Tibial artery (tissue), 4 donors: ENCODE results near the gene TTC23L.

Experiments used
- DNase-seq, 2 donors: peaks; one replicate each; pipeline ENCODE4 v3.0.0-alpha.2; 2019
- H3K27ac ChIP-seq, 2 donors: fragments of 200-600 bp; sonication (generic) in 1 of 2; 1 replicate in 1 of 2; 2 replicates in 1 of 2; pipeline ENCODE4 v1.5.1; 2018 to 2019; ENCODE audit warnings: mild to moderate bottlenecking in 1 of 2
- H3K27me3 ChIP-seq, 2 donors: fragments of 200-600 bp; sonication (generic) in 1 of 2; one replicate each; pipeline versions ENCODE4 v1.5.1 to v1.6.0; 2016 to 2019
- H3K36me3 ChIP-seq, 3 donors: fragments of 200-600 bp; sonication (generic) in 2 of 3; one replicate each; pipeline ENCODE4 v1.5.1; 2016 to 2019; ENCODE audit warnings: mild to moderate bottlenecking in 2 of 3
- H3K4me1 ChIP-seq, 4 donors: fragments of 200-600 bp; sonication (generic) in 2 of 4; 1 replicate in 3 of 4; 2 replicates in 1 of 4; pipeline ENCODE4 v1.5.1; 2016 to 2019
- H3K4me3 ChIP-seq, 2 donors: fragments of 200-600 bp; sonication (generic) in 1 of 2; 1 replicate in 1 of 2; 2 replicates in 1 of 2; pipeline ENCODE4 v1.5.1; 2018 to 2019; ENCODE audit warnings: mild to moderate bottlenecking in 2 of 2
- H3K9me3 ChIP-seq, 3 donors: fragments of 200-600 bp; sonication (generic) in 1 of 3; one replicate each; pipeline ENCODE4 v1.5.1; 2016 to 2019
- CTCF ChIP-seq, 2 experiments: fragments of 200-600 bp in 1 of 2; fragments of 450-650 bp in 1 of 2; IDR thresholded peaks; one replicate each; pipeline ENCODE4 v1.5.1; 2017 to 2019; ENCODE audit warnings: antibody characterized with exemption in 2 of 2, mild to moderate bottlenecking in 1 of 2, moderate library complexity in 1 of 2
- intact Hi-C: fragments of 100-400 bp; cut with DNase I; formaldehyde crosslinking; loops from one replicate; pipeline ENCODE4 v1.15.0; 2023; ENCODE audit warnings: low total_unique reads

TTC23L gene

GRCh38 chr5:34838785-34839714, at the start of gene TTC23L:
TTC23L (plus strand) TSS chr5:34839164; CDS start chr5:34840672, 1,508 bp downstream.
- Histone ChIP-seq H3K27ac (peak within 1 kb of the TSS; percentile 71 to 77), H3K27me3 (no peaks in the 10 kb centered on the region), H3K4me3 (peak within 1 kb of the TSS; percentile 81 to 84), H3K4me1 (peaks cover 0 to 5% (median 0%) of the 10 kb centered on the region in 4 donors), H3K36me3 (no peaks in the 10 kb centered on the region), H3K9me3 (no peaks in the 10 kb centered on the region)
- intact Hi-C loops, result no loop called here
- no peak for TF ChIP-seq CTCF (IDR thresholded peaks at IDR 0.05)
- DNase-seq, result peak; percentile 83 to 91

- intact Hi-C loops, result no loop called here
- Histone ChIP-seq H3K4me1 (peaks cover 0 to 16% (median 7%) of the 10 kb centered on the region in 4 donors), H3K36me3 (no peaks in the 10 kb centered on the region), H3K27me3 (no peaks in the 10 kb centered on the region), H3K9me3 (no peaks in the 10 kb centered on the region), H3K27ac (peak overlapping the region in 1 of 2 donors; percentile 7), H3K4me3 (no peak overlapping the region)
- no peak for DNase-seq
- TF ChIP-seq CTCF (IDR thresholded peaks at IDR 0.05), result no peak
These were observed 49.3 kb upstream of the TTC23L start for GRCh38 chr5:34789639-34790038.

- peaks cover 0 to 16% (median 7%) of the 10 kb centered on the region in 4 donors for H3K4me1 ChIP-seq
- H3K4me3 ChIP-seq, result no peak overlapping the region
- H3K9me3 ChIP-seq, result no peaks in the 10 kb centered on the region
- intact Hi-C loops, result no loop called here
- H3K36me3 ChIP-seq, result no peaks in the 10 kb centered on the region
- DNase-seq, result no peak
- no peak overlapping the region for H3K27ac ChIP-seq
- no peaks in the 10 kb centered on the region for H3K27me3 ChIP-seq
- no peak for TF ChIP-seq CTCF (IDR thresholded peaks at IDR 0.05)
These were observed 48.9 kb upstream of the TTC23L start for GRCh38 chr5:34790069-34790468.

GRCh38 chr5:34791761-34792244, 47.2 kb upstream of the TTC23L start:
- Histone ChIP-seq H3K4me1 (peaks cover 0 to 16% (median 7%) of the 10 kb centered on the region in 4 donors), H3K27ac (no peak overlapping the region), H3K9me3 (no peaks in the 10 kb centered on the region), H3K4me3 (no peak overlapping the region), H3K27me3 (no peaks in the 10 kb centered on the region), H3K36me3 (peaks cover 3 to 9% (median 7%) of the 10 kb centered on the region in 3 donors)
- no peak for DNase-seq
- TF ChIP-seq CTCF (IDR thresholded peaks at IDR 0.05), result no peak
- intact Hi-C loops, result no loop called here

- H3K27ac ChIP-seq, result no peak overlapping the region
- H3K9me3 ChIP-seq, result no peaks in the 10 kb centered on the region
- H3K27me3 ChIP-seq, result no peaks in the 10 kb centered on the region
- no peak for TF ChIP-seq CTCF (IDR thresholded peaks at IDR 0.05)
- peaks cover 3 to 44% (median 41%) of the 10 kb centered on the region in 3 donors for H3K36me3 ChIP-seq
- intact Hi-C loops, result no loop called here
- no peak overlapping the region for H3K4me3 ChIP-seq
- no peaks in the 10 kb centered on the region for H3K4me1 ChIP-seq
- no peak for DNase-seq
These were observed 36.0 kb upstream of the TTC23L start for GRCh38 chr5:34802834-34803563.
